CD4-positive, alpha-beta T cell treated with Interleukin-1 beta for 1 hour (primary cell): ENCODE measurements around the gene SPI1.

ENCODE experiments used
- DNase-seq, 2 donors: peaks; one replicate each; pipeline ENCODE4 v3.0.0-alpha.2; 2020 to 2022

The SPI1 gene

DNA sequence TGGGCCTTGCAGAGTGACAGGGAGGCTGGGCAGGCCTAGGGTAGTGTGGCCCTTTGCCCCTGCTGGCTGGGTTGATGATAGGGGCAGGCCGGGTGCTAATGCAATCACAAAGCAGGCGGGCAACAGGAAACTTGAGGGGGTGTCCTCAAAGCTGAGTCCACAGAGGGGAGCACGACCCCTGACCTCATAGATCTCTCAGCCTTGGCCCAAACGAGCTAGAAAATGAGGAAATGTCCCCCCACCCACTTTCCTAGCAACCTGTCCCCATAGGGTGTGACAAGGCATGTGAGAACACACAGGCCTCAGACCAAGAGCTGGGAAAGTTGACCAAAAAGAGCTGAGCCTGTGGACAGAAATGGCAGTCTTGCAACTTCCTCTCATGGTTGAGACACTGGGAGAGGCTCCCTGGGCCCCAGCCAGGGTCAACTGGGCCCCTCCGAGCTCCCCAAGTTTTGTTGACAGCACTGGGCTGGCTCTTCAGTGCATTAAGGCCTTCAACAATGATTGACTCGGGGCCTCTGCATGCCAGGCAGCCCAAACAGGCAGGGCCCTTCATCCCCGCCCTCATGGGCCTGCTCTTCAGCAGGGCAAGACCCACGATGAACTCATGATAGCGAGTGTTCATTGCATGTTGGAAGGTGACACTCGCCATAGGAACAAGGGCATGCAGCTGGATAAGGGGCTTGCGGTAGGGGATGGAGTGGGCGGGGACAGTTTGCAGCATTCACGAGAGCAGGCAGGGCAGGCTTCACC lies 9.8 kb upstream of the SPI1 start:
- DNase-seq: peak in 1 of 2 donors; percentile 57

DNA sequence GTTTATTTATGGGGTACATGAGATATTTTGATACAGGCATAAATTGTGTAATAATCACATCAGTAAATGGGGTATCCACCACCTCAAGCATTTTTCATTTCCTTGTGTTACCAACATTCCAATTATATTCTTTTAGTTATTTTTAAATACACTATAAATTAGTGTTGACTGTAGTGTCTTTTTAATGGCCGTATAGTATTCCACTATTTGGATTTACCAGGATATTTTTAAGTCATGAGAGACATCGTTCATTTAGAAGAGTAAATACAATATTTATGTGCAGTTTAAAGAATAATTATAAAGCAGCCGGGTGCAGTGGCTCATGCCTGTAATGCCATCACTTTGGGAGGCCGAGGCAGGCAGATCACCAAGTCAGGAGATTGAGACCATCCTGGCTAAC lies 6.2 kb upstream of the SPI1 start:
- no peak for DNase-seq

DNA sequence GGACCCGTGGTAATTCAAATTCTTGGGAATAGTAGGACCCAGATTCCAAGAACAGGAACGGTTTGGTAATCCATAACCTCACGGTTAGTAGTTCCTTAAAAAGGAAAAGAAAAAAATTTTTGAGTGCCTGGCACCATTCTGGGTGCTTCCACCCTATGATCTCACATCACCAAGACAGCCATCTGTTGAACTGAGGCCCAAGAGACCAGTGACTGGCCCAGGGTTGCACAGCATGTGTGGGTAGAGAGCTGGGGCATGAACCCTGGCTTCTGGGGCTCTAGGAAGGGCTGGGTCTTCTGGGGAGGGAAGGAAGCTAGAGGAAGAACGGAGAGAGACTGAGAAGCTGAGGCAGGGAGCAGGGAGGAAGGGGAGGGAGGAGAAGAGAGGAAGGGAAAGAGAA lies 4.7 kb upstream of the SPI1 start:
- DNase-seq: no peak

DNA sequence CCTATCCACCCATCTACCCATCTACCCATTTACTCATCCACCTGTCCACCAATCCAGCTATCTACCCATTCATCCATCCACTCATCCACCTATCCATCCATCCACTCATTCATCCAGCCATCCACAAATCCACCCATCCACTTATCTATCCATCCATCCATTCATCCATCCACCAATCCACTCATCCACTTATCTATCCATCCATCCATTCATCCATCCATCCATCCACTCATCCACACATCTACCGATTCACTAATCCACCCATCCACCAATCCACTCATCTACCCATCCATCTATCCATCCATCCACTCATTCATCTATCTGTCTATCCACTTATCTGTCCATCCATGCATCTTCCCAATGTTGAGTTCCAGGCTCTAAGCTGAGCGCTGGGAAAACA lies 1.7 kb upstream of the SPI1 start:
- DNase-seq: no peak

DNA sequence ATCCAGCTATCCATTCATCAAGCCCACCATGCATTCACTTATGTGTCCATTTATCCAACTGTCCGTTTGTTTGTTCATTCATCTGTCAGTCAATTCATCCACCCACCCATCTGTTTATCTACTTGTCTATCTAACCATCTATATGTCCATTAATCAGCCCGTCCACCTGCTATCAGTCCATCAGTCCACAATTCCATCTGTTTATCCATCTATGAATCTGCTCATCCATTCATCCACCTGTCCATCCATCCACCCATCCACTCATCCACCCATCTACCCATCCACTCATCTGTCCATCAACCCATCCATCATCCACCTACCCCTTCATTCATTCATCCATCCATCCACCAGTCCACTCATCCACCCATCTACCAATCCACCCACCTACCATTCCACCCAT lies 970 bp upstream of the SPI1 start:
- DNase-seq: no peak

DNA sequence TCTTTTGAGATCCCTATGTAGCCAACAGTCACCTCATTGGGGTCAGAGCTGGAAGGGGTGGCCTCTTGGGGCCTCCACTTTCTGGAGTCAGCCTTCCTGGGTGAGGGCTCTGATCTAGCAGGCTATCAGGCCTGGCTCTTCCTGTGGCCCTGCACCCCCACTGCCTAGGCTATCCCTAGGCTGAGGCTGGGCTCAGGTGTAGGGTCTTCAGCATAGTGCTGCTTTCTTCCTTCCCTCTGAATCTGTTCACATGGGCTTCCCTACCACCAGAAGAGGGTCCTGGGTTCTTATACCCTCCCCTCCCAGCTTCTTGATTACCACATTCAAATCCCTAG lies 456 bp upstream of the SPI1 start:
- no peak for DNase-seq

DNA sequence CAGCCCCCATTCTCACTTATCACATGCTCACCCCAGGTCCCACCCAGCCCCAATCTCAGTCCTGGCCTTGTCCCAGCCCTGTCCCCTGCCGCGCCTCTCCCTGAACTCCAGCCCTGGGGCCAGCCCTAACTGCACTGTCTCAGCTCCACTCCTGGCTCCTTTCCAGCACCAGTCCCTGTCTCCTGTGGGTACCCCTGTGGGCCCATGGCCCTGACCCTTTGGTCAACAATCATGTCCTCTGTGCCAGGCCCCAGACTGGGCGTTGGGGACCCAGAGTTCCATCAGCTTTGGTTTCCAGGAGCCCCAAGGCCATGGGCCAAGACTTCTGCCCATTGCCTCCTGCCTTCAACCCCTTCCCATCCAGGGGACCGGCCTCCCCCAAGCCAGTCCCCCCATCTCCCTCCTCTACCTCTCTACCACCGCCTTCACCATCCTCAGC lies 757 bp downstream of the SPI1 start:
- no peak for DNase-seq

DNA sequence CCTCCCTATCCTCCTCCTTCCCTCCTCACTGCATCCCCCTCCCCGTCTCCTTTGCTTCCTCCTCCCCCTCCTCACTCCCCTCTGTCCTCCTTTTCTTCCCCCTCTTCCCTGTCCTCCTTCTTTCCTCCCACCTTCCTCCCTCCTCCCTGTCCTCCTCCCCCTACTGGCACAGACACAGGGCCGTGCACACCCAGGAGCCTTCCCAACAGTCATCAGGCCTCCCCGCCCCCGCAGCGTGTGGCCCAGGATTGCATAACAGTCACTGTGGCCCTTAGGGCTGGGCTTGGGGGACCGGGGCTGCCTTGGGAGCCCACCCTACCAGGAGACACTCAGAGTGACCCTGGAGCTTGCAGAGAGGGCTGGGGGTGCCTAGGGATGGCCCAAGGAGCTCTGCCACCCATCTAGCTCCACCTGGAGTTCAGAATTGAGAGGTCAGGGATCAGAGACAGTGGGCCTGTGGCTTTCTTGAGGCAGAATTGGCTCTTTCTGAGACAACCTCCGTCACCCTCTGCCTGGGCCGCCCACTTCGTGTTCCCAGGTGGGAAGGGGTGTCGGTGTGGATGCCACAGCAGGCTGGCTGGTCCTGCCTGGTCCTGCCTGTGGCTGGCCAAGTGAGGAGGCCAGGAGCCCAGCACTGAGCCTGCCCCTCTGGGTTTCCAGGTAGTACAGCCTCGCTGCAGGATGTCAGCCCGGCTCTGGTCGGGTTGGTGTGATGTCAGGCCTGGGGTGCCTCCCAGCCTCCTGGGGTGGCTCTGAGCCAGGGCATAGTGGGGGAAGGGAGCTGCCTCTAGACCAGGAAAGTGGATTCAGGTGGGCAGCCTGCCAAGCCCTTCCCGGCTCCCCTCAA lies 1.6 kb downstream of the SPI1 start:
- DNase-seq: peak in 1 of 2 donors; percentile 56

DNA sequence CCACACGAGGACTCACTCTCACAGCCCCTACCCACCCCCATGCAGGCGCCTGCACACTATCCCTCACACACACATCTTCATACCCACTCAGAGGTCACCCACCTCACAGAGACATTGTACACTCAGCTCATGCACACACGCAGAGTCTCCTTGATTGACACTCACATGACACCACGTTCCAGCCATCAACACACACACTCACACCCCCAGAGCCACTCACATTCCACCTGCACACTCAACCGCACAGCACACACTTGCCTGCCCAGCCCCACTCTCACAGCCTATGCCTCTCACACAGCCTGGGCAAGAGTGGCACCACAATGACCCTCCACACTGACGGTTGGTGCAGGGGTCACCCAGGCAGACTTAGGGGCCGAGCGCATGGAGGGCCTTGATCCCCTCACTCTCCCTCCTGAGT lies 2.2 kb downstream of the SPI1 start:
- no peak for DNase-seq

DNA sequence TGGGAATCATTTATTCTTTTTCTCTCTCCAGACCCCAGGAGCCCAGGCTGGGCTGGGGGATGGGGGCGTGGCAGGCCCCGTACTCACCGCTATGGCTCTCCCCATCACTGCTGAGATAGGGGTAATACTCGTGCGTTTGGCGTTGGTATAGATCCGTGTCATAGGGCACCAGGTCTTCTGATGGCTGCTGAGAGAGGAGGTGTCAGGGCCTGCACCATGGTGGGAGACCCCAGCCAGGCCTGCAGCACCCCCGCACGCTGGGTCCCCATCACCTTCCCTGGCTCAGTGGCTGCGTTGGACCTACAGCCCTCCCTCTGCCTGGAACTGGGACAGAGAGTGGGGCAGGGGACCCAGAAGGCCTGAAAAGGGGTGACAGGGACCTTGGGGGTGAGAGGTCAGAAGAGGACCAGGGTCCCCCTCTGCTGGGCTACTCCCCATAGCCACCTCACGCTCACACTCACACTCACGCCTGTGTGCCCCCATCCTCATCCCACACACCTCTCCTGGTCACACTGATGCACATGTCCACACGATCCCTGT lies 2.7 kb downstream of the SPI1 start:
- DNase-seq: no peak

DNA sequence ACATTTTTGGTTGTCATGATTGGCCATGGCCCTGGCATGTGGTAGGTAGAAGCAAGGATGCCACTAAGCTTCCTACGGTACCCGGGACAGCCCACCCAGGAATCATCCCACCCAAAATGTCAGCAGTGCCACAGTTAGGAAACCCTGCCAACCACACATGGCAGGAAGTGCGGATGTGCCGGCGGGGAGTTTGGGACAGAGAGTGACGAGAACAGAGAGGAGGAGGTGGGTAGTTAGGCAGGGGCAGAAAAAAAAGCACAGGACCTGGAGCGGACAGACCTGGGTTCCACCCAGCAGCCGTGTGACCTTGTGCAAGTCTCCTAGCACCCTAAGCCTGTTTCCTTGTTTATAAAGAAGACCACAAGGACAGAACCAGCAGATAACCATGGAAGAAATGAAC lies 3.3 kb downstream of the SPI1 start:
- no peak for DNase-seq

DNA sequence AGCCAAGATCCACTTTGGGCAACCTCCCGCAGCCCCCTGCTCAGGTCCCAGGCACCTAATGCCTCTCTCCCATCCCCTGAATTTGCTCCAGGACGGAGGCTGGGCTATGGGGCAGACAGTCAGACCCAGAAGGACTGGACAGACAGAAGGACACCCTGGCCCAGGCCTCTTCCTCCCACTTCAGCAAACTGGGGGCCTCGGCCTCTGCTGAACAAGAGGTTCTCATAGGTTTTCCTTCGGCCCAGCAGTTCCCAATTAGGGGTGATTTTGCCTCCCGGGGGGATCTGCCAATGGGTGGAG lies 3.7 kb downstream of the SPI1 start:
- no peak for DNase-seq

DNA sequence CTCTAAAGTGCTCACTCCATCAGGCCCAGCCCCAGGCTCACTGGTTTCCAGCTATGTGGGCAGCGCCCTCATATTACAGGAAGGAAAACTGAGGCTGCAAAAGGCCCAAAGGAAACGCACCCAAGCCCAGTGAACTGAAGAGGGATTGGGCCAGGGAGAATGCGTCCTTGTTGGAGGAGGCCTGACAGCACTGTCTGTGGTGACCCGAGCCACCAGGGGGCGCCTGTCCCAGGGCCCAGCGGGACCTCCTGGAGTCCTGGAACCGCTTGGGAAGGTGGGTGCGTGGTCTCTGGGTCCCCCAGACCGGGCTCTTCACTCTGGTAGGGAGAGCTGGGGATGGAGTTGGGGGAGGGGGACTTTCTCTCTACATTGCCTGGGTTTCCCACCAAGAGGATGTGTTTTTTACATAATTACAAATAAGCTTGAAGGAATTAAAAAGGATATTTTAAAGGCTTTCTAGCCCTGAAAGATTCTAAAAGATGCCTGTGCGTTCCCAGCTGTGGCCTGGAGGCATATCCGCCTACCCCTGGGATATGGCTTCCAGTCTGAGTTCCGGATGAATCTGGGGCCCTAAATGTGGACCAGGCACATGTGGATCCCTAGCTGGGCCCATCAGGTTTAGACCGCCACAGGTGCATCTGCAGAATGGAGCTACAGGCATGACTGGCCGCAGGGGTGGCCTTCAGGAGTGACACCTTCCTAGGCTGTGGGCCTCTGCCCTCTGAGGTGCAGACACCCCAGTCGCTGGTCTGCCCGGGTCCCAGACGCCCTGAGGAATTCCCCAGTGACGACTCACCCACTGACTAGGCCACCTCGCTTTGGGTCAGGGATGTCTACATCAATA lies 4.2 kb downstream of the SPI1 start:
- DNase-seq: peak; percentile 79 to 84

DNA sequence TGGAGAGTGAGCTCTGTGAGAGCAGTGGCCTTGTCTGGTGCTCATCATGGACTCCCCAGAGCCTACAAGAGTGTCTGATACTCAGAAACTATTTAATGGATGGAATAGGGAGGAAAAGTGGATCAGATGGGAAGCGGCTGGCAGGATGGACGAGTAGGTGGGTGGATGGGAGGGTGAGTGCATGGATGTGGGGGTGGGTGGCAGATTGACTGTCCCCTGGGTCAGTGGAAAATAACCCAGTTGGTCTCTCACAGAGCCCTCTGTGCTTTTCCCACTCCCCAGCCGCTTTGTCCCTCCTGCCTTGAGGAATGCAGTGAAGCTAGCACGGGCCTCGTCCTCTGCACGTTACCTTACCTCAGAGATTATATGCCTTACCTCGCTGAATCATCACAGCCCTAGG lies 5.9 kb downstream of the SPI1 start:
- no peak for DNase-seq

DNA sequence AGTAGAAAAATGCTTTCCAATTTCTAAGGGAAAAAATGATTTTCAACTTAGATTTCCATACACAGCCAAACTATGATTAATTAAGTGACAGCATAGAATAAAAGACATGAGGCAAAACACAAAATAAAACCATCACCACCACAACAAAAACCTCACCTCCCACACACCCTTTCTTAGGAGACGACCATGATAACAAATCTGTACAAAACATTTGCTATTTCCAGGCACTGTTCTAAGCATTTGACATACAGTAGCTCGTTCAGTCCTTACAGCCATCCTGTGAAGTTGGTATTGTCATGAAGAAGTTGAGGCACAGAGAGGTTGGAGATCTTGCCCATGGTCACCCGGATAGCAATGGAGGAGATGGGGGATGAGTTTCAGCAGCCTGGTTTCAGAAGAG lies 8.7 kb downstream of the SPI1 start:
- no peak for DNase-seq

DNA sequence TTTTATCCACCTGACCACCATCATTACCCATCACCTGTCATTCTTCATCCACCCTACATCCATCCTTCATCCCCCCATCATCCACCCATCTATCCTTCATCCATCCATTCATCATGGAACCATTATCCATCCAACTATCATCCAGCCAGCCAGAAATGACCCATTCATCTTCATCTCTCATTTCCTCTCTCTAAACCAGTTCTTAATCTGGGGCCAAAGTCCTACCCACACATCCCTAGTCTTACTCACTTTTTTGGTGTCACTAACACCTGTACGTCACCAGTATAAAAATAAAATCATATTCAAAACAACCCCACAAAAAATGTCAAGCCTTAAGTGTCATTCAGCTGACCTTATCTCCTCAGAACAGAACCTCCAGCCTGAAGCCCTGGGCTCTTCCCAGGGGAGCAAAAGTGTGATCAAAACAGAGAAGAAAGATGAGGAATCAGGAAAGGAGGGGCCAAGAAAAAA lies 12.3 kb downstream of the SPI1 start:
- DNase-seq: no peak

DNA sequence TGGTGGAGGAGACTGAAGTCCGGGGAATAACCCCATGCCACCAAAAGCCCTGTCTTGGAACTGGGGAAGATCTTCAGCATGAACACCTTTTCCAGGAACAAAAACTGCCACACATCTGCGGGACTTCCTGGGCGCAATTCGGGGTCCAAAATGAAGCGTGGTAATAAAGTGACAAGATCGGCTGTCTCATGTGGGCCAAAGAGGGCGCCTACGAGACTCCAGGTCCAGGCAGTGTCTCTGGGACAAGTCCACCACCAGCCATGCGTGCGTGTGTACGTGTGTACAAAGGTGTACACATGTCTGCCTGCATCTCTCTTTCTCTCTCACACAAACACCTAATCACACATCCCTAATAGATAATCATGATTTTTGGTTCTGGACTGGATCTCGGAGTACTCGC lies 16.9 kb downstream of the SPI1 start:
- DNase-seq: no peak

DNA sequence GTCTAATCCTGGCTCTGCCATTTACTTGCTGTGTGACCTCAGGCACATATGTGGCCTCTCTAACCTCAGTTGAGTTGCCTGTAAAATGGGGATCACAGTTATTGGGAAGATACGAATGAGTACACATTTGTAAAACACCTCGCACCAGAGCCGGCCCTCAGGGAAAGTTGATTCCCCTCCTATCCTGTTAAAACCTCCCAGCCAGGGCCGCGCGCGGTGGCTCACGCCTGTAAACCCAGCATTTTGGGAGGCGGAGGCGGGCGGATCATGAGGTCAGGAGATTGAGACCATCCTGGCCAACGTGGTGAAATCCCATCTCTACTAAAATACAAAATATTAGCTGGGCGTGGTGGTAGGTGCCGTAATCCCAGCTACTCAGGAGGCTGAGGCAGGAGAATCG lies 18.0 kb downstream of the SPI1 start:
- no peak for DNase-seq

DNA sequence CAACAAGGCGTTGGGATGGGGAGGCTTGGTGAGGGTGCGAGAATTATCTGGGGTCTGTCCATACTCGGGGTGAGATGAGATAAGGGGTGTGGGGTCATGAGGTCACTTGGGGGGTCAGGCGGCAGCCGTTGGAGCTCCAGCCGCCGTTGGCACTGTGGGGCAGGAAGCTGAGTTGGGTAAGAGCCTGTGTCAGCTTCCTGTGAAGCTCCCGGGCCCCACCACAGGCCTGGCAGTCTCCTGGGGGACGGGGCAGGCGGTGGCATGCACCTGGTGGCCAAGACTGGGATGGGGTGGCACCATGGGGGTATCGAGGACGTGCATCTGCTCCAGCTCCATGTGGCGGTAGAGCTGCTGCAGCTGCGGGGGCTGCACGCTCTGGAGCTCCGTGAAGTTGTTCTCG lies 18.8 kb downstream of the SPI1 start:
- no peak for DNase-seq

DNA sequence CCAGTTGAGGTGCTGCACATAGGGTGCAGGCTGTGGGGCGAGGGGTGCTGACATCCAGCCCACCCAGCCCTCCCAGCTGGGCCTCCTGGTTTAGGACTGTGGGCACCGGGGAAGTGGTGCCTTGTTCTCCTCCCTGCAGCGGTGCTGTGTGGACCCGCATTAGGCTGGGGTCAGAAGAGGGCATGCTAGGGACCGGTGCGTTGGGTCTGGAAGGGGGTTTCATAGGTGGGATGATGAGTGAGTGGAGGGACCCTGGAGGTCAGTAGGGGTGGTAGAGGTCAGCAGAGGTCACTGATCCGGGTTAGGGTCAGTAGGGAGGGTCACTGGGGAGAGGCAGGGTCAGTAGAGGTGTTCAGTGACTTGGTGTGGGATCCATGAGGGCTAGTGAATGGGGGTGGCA lies 19.2 kb downstream of the SPI1 start:
- DNase-seq: no peak

DNA sequence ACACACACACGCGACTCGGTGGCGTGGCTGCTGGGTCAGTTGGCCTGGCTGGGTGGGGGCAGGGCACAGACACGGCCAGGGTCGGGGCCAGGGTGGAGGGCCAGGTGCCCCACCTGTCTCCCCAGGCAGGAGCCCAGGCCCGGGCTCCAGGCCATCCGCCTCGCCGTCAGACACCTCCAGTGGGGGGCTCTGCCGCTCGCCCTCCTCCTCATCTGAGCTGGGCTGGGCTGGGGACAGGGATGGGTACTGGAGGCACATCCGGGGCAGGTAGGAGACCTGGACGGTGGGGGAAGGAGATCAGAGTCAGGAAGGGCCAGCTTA lies 19.7 kb downstream of the SPI1 start:
- no peak for DNase-seq

DNA sequence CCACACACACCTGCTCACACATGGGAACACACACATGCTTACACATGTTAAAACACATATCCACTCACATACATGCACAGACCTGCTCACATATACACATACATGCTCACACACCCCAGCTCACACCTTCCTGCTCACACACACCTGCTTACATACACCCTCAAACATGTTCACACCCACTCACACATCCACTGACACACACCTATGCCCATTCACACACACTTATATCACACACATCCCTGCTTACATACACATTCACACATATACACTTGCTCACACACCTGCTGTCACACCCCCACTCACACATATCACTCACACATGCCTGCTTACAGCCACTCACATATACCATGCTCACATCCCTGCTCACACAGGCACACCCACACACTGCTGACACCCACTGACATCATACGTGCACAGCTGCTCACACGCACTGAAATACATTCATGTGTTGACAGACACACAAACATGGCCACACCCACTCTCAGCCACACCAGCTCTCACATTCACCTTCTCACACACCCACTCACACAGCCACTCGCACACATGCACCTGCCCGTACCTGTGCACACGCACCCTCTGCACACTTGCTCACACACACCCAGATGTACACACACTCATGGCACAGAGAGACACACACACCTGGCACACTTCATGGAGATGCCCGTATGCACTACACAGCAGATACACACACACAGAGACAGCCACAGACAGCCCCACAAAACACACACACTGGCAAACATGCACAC lies 20.2 kb downstream of the SPI1 start:
- no peak for DNase-seq

DNA sequence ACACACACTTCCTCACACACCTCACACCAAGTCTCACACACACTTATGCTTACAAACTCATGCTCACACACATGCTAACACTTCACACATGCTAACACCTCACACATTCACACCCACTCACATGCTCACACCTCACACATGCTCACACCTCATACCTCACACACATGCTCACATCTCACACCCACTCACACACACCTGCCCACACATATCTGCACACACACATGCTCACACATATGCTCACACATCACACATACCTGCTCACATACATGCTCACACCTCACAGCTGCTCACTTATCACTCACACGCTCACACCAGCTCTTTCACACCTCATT lies 21.4 kb downstream of the SPI1 start:
- no peak for DNase-seq
